HG02973 (cell line): Measurements from ENCODE around the gene PARP9.

ENCODE experiments used
- ATAC-seq: cut with Tn5 transposase; IDR thresholded peaks from one replicate; pipeline ENCODE4 v1.9.1; 2021; ENCODE audit warnings: moderate library complexity; ENCODE audit not compliant: unreplicated experiment

Gene PARP9

DNA sequence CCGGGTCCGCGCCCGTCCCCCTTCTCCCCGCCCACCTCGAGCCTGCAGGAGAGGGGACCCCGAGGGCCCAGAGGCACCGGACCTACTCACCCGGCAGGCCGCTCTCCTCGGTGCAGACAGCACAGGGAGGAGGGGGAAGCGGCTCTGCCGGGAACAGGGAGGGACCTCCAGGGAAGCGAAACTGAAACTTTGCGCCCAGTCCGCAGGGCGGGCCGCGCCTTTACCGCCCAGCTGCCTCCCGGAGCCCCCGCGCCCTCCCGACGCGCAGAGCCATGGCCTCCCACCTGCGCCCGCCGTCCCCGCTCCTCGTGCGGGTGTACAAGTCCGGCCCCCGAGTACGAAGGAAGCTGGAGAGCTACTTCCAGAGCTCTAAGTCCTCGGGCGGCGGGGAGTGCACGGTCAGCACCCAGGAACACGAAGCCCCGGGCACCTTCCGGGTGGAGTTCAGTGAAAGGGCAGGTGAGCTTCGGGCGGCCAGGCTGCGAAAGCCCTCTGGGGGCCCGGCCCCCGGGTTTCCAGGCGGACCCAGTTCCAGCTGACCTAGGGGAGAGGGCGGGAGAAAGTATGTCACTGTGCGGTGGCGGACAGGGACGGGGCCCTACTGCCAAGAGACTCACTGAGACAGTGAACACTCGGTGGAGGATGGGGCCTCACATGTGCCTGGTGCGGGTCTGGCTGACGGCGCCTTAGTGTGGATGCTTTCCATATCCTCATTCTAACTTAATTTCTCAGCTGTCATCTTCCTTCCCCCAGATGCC is at the start of gene PARP9, which contains the start of gene DTX3L:
TSS of gene PARP9 (minus strand) at position 146 of the 758 bp plus-strand sequence. CDS start 4,680 bp downstream, outside the sequence.
TSS of gene DTX3L (plus strand) at position 184 of the 758 bp plus-strand sequence. CDS start at position 273, 89 bp downstream.
- peak; percentile 62 for ATAC-seq

DNA sequence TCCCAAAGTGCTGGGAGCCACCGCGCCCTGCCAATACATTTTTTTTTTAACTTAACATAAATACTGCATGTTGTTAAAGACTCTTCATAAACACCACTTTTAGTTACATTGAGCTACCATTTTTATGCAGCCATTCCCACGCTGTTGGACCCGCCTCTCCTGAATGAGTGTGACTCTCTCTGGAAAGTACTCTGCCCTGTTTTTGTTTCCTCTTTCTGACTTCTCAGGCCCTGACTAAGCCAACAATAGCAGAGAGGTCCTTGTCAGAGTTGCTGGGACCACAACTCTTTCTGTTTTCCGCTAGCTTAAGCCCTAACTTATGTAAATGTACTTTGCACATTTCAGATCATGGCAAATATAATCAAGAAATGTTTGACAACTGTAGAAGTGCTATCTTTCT is 48.6 kb upstream of the PARP9 start:
- ATAC-seq = no peak

DNA sequence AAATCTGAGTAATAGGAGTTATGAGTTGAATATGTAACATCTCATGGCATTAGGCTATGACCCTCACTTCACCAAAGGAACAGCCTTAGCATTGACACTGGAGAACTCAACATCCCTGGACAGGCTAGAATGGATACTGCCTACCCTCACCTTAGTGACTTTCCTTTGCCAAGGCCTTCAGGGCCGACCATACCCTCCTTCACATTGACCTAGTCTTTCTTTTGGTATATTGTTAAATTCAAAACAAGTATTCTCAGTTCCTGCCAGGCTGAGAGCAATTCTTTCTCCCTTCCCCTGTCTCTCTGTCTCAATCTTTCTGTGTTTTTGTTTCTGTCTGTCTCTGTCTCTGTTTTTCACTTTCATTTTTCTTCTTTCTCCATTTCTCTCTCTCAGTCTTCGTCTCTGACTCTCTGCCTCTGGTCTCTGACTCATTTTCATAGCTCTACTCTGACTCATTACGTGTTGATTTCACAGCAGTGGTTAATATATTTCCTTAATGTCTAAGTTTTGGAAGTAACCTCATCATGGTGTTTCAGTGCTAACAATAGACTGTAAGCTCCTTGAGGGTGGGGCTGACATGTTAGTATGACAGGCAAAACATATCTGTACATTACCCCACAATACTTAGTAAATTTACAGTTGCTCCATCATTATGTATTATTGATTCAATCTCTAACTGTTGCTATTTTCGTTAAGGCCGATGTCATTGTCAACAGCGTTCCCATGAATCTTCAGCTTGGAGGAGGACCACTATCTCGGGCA is 45.9 kb upstream of the PARP9 start:
- peak; percentile 91 for ATAC-seq

DNA sequence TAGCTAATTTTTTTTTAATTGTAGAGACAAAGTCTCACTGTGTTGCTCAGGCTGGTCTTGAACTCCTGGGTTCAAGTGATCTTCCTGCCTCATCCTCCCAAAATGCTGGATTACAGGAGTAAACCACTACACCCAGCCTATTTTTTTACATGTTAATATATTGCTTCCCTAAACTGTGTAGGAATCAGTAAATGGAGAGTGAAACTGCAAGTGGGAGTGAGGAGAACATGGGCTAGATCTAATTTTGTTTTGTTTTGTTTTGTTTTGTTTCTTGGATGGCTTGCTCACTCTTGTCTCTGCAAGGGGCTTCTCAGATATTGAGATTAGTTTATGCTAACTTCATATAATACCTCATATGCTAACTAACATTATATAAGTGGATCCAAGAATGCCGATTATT is 44.8 kb upstream of the PARP9 start:
- no peak for ATAC-seq

DNA sequence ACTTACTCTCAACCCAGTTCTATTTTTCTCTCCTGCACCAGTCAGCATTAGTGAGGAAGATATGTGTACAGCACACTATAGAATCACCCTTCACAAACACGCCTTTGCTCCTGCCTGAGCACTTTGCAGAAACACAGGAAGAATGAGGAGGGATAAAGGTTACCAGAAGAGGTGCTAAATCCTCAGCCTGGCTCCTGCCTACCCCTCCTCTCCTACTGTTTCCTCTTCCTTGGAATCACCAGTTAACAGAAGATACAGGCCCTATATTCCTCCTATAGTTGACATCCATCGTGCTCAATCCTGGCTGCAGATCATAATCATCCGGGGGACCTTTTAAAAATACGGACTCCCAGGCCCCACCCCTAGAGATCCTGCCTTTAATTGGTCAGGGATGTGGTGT is 42.2 kb upstream of the PARP9 start:
- ATAC-seq = no peak

DNA sequence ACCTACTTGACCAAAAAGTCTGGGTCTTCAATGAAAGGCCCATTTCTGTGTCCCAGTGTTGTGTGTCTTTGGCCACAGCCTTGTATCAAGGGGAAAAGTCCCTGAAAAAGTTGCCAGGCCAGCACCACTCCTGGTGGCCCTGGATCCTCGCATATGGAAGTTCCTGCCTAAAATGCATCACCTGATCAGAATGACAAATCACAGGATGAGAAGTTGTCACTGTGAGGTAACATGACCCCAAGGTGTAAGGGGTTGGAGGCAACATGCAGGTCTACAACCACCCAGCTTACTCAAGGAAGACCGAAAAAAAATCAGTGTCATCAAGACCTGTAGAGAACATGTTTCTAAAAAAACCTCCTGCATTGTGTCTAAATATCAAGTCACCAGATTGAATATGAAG is 39.0 kb upstream of the PARP9 start:
- no peak for ATAC-seq

DNA sequence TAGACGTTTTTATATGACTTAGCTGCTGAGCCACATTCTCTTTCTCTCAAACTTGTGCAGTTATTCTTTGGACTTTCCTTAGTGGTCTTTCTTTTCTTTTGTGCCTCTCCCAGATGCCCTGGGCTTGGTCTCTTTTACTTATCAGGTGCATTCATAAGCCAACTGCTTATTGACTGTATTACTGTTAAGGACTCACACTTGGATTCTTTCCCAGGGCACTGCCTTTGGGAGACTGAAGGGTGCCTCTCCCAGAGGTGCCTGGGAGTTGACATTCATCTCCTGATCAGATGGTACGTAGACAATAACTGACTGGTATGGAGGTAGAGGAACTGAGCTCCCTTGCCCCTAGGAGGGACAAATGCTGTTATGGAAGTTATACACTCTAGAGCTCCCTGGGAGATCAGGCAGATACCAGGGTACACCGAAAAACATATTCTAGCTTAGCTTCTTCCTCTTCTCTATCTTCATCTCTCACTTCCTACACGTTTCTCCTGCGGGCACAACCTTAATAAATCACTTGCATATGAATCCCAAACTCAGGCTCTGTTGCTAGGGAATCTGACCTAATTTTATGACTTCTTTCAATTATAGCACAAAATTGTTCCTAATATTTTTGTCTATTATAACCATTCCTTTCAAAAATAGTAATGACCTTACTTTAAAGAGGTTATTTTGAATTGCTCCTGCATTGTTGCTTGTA is 38.1 kb upstream of the PARP9 start:
- no peak for ATAC-seq

DNA sequence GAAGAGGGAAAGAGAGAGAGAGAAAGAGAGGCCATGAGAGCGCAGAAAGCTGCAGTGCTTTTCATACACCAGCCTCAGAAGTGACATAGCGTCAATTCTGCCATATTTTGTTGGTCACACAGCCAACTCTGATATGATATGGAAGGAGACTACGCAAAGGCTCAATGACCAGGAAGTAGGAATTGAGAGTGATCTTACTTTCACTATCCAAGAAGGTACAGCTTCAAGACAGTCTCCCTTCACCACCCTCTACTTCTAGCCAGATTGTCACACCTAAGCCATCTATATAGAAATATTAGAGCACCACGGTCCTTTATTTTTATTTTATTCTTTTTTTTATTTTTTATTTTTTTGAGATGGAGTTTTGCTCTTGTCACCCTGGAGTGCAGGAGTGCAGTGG is 34.5 kb upstream of the PARP9 start:
- peak; percentile 51 for ATAC-seq

DNA sequence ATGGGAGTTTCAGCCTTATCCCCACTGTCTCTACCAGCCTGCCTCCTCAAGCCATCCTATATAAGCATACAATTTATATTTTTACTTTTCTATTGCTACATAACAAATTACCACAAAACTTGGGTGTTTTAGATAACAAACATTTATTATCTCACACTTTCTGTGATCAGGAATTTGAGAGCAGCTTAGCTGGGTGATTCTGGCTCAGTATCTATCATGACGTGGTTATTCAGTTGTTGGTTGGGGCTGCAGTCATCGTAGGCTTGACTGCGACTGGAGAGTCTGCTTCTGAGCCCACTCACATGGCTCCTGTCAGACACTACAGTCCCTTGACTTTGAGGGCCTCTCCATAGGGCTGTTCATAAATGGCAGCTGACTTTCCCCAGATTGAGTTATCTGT is 34.1 kb upstream of the PARP9 start:
- peak; percentile 5 for ATAC-seq

DNA sequence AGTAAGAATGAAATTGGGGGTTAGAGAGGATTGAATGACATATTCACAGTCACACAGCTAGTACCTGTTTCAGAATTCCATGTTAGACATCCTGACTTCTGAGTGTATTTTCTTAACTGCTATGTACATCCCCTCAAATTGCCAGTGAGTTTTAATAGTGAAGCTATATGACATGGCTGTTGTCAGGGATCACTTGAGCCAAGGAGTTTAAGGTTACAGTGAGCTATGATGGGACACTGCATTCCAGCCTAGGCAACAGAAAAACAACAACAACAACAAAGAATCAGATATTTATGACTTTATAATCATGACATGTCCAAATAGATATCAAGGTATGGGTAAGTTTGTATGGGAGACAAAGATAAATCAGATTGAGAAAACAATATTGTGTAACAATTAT is 29.9 kb upstream of the PARP9 start:
- no peak for ATAC-seq

DNA sequence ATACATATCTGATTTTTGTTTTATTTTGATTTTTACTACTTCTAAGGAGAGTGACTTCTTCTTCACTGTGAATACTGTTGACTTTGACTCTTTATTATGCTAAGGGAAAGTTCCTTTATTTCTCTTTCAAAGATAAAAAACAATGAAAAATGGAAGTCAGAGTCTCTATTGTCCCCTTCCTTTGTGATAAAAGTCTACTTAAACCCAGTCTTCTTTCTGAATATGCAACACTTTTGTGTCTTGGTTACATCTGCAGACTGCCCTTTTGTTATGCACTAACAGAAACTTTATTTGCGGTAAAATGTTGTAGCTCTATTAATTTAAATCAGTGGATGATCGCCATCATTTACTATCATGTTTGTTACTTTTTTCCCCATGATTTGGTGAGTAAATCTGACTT is 26.5 kb upstream of the PARP9 start:
- no peak for ATAC-seq

DNA sequence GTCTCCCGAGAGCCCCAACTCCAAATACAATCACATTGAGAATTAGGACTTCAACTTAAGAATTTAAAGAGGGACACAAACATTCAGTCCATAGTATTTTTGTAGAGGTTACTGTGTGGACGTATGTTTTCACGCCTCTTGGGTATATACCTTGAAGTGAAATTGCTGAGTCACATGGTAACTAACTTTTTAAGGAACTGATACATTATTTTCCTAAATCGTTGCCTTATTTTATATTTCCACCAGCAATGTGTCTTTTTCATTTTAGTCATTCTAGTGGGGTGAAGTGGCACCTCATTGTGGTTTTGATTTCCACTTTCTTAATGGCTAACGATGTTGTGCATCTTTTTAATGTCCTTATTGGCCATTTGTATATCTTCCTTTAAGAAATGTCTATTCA is 25.2 kb upstream of the PARP9 start:
- ATAC-seq = no peak

DNA sequence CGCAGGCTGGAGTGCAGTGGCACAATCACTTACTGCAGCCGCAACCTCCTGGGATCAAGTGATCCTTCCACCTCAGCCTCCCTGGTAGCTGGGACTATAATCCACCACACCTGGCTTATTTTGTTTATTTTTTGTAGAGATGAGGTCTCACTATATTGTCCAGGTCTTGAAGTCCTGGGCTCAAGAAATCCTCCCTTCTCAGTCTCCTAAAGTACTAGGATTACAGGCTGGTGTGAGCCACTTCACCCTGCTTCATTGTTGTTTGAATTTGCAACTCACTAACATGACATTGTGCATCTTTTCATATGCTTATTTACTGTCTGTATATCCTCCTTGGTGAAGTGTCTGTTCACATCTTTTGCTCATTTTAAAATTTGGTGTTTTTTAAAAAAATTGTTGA is 23.5 kb upstream of the PARP9 start:
- no peak for ATAC-seq

DNA sequence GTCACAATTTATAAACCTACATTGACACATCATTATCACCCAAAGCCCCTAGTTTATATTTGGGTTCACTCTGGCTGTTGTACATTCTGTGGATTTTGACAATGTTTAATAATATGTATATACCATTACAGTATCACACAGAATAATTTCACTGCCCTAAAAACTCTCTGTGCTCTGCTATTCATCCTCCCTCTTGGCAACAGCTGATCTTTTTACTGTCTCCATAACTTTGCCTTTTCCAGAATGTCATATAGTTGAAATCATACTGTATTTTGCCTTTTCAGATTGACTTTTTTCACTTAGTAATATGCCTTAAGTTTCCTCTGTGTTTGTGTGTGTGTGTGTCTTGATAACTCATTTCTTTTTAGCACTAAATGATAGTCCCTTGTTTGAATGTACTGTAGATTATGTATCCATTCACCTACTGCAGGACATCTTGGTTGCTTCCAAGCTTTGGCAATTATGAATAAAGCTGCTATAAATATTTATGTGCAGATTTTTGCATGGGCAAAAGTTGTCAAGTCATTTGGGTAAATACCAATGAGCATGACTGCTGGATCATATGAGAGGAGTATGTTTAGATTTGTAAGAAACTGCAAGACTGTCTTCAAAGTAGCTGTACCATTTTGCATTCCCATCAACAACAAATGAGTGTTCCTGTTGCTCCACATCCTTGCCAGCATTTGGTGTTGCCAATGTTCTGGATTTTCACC is 22.8 kb upstream of the PARP9 start:
- no peak for ATAC-seq

DNA sequence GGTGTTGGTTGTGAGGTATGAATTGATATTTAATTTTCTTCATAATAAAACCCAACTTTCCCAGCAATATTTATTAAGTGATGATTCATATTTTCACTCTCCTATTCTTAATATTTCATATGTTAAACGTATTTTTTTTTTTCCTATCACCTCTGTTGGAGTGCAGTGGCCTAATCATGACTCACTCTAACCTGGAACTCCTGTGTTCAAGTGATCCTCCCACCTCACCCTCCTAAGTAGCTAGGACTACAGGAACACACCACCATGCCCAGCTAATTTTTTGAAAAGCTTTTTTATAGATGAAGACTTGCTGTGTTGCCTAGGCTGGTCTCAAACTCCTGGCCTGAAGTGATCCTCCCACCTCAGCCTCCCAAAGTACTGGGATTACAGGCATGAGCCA is 22.0 kb upstream of the PARP9 start:
- ATAC-seq = no peak

DNA sequence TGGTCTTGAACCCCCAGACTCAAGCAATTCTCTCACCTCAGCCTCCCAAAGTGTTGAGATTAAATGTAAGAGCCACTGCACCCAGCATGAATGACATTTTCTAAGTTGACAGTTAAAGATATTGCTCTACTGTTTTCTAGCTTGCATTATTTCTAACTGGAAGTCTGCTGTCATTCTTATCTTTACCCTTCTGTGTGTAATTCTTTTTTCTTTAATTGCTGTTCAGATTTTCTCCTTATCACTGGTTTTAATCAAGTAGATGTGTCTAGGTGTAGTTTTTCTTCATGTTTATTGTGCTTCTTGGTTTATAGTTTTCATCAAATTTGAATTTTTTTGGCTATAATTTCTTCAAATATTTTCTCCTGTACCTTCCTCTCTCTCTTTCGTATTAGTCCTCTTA is 18.3 kb upstream of the PARP9 start:
- ATAC-seq = no peak

DNA sequence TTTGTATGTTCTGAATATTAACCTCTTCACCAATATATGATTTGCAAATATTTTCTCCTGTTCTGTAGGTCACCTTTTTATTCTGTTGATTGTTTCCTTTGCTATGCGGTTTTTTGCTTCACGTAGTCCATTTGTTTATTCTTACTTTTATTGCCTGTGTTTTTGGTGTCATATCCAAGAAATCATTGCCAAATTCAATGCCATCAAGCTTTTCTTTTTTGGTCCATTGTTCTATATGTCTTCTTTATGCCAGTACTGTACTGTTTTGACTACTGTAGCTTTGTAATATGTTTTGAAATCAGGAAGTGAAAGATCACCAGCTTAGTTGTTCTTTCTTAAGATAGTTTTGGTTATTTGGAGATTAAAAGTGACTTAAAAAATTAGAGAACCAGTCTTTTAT is 17.5 kb upstream of the PARP9 start:
- ATAC-seq = no peak

DNA sequence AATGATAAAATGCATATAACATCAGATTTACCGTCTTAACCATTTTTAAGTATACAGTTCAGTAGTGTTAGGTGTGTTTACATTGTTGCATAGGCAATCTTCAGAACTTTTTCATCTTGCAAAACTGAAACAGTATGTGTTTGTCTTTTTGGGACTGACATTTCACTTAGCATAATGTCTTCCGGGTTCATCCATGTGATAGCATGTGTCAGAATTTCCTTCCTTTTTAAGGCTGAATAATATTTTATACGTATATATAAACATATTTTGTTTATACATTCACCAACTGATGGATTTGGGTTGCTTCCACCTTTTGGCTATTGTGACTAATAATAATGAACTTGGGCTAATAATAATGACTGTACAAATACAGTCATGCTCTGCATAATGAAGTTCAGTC is 16.4 kb upstream of the PARP9 start:
- no peak for ATAC-seq

DNA sequence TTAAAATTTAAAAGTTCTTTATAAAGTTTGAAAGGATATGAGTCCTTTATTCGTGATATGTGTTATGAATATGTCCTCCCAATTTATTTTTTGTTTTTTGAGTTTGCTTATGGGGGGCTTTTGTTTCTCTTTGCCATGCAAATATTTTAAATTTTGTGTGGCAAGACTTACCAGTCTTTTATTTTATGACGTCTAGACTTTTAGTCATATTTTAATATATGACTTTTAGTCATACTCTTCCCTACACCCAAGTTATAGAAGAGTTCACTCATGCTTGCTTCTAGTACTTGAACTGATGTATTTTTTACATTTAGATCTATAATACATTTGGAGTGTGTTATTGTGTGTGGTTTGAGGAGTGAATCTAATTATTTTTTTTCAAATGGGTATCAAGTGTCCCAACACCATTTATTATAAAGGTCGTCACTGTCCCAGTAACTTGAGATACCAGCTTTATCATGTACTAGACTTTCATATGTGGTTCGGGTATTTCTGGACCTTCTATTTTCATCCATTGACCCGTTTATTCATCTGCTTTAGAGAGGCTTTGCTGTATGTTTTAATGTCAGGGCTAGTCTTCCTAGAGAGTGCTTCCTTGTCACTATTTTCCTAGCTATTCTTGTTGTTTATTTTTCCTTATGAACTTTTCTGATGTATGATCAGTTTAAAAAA is 14.1 kb upstream of the PARP9 start:
- no peak for ATAC-seq

DNA sequence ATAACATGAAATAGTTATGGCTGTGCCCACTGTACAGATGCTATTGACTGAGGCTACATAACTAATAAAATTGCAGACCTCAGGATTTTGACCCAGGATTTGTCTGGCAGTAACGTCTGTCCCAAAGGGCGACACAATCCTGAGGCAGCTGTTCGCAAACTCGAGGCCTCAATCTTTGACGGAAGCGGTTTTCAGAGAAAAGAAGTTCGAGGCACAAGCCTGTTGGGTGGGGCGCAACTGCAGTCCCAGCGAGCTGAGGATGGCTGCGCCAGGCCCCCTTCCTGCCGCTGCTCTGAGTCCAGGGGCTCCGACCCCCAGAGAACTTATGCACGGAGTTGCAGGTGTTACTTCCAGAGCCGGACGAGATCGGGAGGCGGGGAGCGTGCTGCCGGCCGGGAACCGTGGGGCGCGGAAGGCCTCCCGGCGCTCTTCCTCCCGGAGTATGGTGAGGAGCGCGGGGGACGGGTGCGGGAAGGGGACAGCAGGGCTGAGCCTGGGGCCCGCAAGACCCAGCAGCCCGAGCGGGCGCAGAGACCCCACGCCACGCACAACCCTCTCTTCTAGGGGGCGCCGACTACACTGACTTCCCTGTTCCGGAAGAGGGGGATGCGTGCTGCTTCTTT is 13.4 kb upstream of the PARP9 start, which contains the start of gene PARP15:
TSS of gene PARP15 (plus strand) at position 242 of the 623 bp plus-strand sequence. CDS start at position 260, 18 bp downstream.
- no peak for ATAC-seq
